Pancreas (tissue), 10 donors: ENCODE results near the gene SNCA. TPM values are rescaled to one million over a fixed set of nuclear protein-coding genes. Genes with fewer than 3 reads are reported as not detected.

ENCODE experiments used
- ATAC-seq, 4 donors: fragments of 200-7000 bp; cut with Tn5 transposase; one replicate each; pipeline versions ENCODE4 v1.8.0 to v1.9.1; 2020; ENCODE audit warnings: mild to moderate bottlenecking in 4 of 4, moderate library complexity in 4 of 4
- DNase-seq, 6 donors: peaks; one replicate each; pipeline ENCODE4 v3.0.0-alpha.2; 2020
- FAIRE-seq: peaks from 2 replicates; lab custom pipeline; 2012; peaks lifted over from hg19 to GRCh38; lab: Jason Lieb, UNC
- H3K27ac ChIP-seq, 4 donors: fragments of 200-600 bp; sonication (generic); 1 replicate in 3 of 4; 2 replicates in 1 of 4; pipeline versions ENCODE4 v1.5.0 to v1.8.0; 2020
- H3K27me3 ChIP-seq, 4 donors: fragments of 200-600 bp; one replicate each; pipeline ENCODE4 v1.8.0; 2021
- H3K36me3 ChIP-seq, 3 donors: fragments of 200-600 bp; sonication (generic) in 1 of 3; one replicate each; pipeline versions ENCODE4 v1.5.0 to v1.8.0; 2020 to 2021
- H3K4me1 ChIP-seq, 3 donors: fragments of 200-600 bp; one replicate each; pipeline ENCODE4 v1.8.0; 2021
- H3K4me3 ChIP-seq, 4 donors: fragments of 200-600 bp; sonication (generic) in 2 of 4; one replicate each; pipeline versions ENCODE4 v1.5.0 to v1.8.0; 2020 to 2021
- H3K9me3 ChIP-seq, 4 donors: fragments of 200-600 bp; one replicate each; pipeline ENCODE4 v1.8.0; 2021
- WGBS, 2 donors: extraction: QIAGEN DNeasy Blood & Tissue Kit; methylation state at CpG; one replicate each; pipeline ENCODE4 v1.1.7; 2013; 5-methylcytosine and 5-hydroxymethylcytosine counted together
- intact Hi-C, 3 donors: fragments of 100-400 bp; cut with DNase I; formaldehyde crosslinking; loops; one replicate each; pipeline versions ENCODE4 v1.11.1 to v1.14.2; 2022
- polyA plus RNA-seq, 2 donors: library from polyadenylated mRNA; stranded (reverse); fragments of 200-250 nt; gene quantifications; one replicate each; pipeline ENCODE4 v1.2.3, GENCODE V29; 2013
- total RNA-seq, 6 donors: library from RNA; stranded (reverse); fragmentation: NEBNext Ultra II Directional in 4 of 6; extraction: Animal tissue kit (Norgen Biotek cat#: 25700) in 4 of 6; gene quantifications; one replicate each; pipeline versions ENCODE4 v1.2.1 to v1.2.4, GENCODE V29; 2021 to 2023
- TF ChIP-seq, protein P1 (sequence below), 4 donors: fragments of 200-600 bp; sonication (generic) in 3 of 4; IDR thresholded peaks; one replicate each; pipeline versions ENCODE4 v1.5.0 to v1.8.0; 2021; ENCODE audit warnings: antibody characterized with exemption in 4 of 4
- donor health status: healthy with polysubstance abuse.
- donor health status: DM: no; HTN: no; CAD: no; lungs with moderate emphysema.
- donor health status: DM: no; HTN: no; CAD: no.
- donor health status: control.
- donor health status: control.
- donor health status: Bipolar disorder and iron deficiency.
- donor health status: DM: yes; HTN: yes; CAD: no.
- donor health status: DM: no; HTN: no; CAD: no.
- donor health status: DM: no; HTN: no; CAD: no.
- donor health status: DM: yes; HTN: yes; CAD: no.

The SNCA gene
- total and polyA plus RNA-seq, 8 donors, result 0.23 to 5.6 (median 1.7) TPM

GRCh38 chr4:89800012-89800516 is 36.9 kb downstream of the SNCA start:
- Histone ChIP-seq H3K4me1 (no peaks in the 10 kb centered on the region), H3K9me3 (no peaks in the 10 kb centered on the region), H3K27me3 (no peaks in the 10 kb centered on the region), H3K27ac (no peak overlapping the region), H3K4me3 (no peak overlapping the region), H3K36me3 (no peaks in the 10 kb centered on the region)
- FAIRE-seq (no peak), ATAC-seq (no peak), DNase-seq (no peak)
- TF ChIP-seq, protein P1, sequence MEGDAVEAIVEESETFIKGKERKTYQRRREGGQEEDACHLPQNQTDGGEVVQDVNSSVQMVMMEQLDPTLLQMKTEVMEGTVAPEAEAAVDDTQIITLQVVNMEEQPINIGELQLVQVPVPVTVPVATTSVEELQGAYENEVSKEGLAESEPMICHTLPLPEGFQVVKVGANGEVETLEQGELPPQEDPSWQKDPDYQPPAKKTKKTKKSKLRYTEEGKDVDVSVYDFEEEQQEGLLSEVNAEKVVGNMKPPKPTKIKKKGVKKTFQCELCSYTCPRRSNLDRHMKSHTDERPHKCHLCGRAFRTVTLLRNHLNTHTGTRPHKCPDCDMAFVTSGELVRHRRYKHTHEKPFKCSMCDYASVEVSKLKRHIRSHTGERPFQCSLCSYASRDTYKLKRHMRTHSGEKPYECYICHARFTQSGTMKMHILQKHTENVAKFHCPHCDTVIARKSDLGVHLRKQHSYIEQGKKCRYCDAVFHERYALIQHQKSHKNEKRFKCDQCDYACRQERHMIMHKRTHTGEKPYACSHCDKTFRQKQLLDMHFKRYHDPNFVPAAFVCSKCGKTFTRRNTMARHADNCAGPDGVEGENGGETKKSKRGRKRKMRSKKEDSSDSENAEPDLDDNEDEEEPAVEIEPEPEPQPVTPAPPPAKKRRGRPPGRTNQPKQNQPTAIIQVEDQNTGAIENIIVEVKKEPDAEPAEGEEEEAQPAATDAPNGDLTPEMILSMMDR (IDR thresholded peaks at IDR 0.05), result no peak
- intact Hi-C loops, result no loop called here
- WGBS, 2 donors, result 65 to 73% methylated on average over 3 of the region's 3 CpGs

- DNase-seq, result no peak
- no peak overlapping the region for H3K4me3 ChIP-seq
- no peaks in the 10 kb centered on the region for H3K4me1 ChIP-seq
- no peak for FAIRE-seq
- intact Hi-C loops, result no loop called here
- H3K36me3 ChIP-seq, result no peaks in the 10 kb centered on the region
- TF ChIP-seq, protein P1 (IDR thresholded peaks at IDR 0.05), result no peak
- H3K9me3 ChIP-seq, result no peaks in the 10 kb centered on the region
- no peak overlapping the region for H3K27ac ChIP-seq
- H3K27me3 ChIP-seq, result no peaks in the 10 kb centered on the region
- no peak for ATAC-seq
Measured at GRCh38 chr4:89799071-89799470, 37.9 kb downstream of the SNCA start.

- intact Hi-C loops, result no loop called here
- H3K27me3 ChIP-seq, result no peaks in the 10 kb centered on the region
- no peaks in the 10 kb centered on the region for H3K4me1 ChIP-seq
- no peaks in the 10 kb centered on the region for H3K36me3 ChIP-seq
- no peak for ATAC-seq
- H3K9me3 ChIP-seq, result no peaks in the 10 kb centered on the region
- peak in 1 of 6 donors; percentile 12 for DNase-seq
- no peak for FAIRE-seq
- H3K4me3 ChIP-seq, result no peak overlapping the region
- TF ChIP-seq, protein P1 (IDR thresholded peaks at IDR 0.05), result no peak
- no peak overlapping the region for H3K27ac ChIP-seq
Measured at GRCh38 chr4:89797117-89797516, 39.8 kb downstream of the SNCA start.

DNA sequence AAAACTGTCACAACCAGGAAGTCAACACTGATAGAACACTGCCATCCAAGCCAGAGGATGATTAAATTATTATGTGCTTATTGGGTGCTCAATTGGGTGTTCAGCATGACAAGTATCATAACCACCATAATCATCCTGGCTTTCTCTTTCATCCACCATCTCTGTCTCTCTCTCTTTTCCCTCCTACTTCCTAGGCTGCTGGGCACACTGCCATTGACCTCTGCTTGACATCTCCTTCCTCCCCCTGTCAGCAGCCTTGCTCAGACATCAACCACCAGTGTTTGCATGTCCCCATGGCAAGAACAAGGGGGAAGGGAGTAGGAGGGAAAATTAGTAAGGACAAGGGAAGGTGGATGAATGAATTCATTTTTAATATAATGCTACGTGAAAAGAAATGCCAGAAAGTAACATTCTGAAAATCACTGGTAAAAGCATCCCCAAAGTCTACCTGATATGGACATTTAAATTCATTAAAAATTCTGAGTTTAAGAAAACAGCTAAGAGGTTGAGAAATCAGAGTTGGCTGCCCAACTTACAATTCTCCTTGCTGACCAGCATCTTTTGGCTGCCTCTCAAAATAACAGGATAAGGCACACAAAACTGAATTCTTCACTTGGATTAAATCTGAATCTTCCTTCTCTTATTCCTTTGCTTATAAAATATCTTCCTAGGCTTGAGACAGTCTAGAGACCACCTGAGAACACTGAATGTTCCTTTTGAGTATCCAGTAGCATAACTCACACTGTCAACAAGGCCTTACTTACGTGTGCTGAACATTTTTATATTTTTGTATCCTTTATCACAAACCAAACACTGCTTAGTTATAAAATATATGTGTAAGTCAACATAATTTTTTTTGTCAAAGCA is 48.5 kb downstream of the SNCA start:
- intact Hi-C loops, result no loop called here
- no peak for DNase-seq
- Histone ChIP-seq H3K27me3 (no peaks in the 10 kb centered on the region), H3K36me3 (no peaks in the 10 kb centered on the region), H3K9me3 (no peaks in the 10 kb centered on the region), H3K4me1 (no peaks in the 10 kb centered on the region), H3K4me3 (no peak overlapping the region), H3K27ac (no peak overlapping the region)
- ATAC-seq, result no peak
- no peak for FAIRE-seq
- 64 to 71% methylated on average over 2 of the region's 2 CpGs for WGBS, 2 donors
- TF ChIP-seq, protein P1 (IDR thresholded peaks at IDR 0.05), result no peak

DNA sequence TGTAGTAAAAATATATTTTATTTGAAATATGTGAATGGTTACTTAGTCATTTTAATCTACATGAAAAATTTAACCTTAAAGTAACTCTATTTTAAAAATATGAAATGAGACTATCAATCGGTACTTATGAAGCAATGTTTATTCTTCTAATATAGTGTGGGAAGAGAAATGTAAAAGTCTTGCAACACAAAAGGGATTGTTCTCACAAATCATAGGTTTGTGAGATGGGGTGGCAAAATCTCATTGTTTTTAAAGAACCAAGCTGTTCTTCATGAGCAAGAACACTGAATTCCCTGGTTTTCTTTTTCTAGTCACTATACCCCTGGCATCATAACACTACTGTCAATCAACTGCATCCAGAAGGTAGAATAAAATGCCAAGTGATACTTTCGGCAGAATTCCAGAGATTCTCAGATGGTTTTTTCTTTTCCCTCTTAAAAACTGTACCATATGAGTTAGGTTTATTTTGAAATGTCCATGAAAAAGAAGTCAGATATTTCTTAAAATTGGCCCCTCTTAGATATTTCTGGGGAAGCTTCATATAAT is 52.2 kb downstream of the SNCA start:
- FAIRE-seq, result no peak

More for the DNA sequence above, 52.2 kb downstream of the SNCA start:
- no peaks in the 10 kb centered on the region for H3K4me1 ChIP-seq
- ATAC-seq (no peak), DNase-seq (no peak)
- no peak overlapping the region for H3K4me3 ChIP-seq
- H3K27ac ChIP-seq, result no peak overlapping the region
- no peaks in the 10 kb centered on the region for H3K9me3 ChIP-seq
- 68 to 89% methylated on average over 2 of the region's 2 CpGs for WGBS, 2 donors
- TF ChIP-seq, protein P1 (IDR thresholded peaks at IDR 0.05), result no peak
- H3K27me3 ChIP-seq, result no peaks in the 10 kb centered on the region
- H3K36me3 ChIP-seq, result no peaks in the 10 kb centered on the region
- intact Hi-C loops, result no loop called here
